Colonic mucosa (tissue), 4 donors: ENCODE data around the gene PTPRN2. TPM values are rescaled to one million over a fixed set of nuclear protein-coding genes. Genes with fewer than 3 reads are reported as not detected.
"Not testable (repeated sequence)": the region's sequence is repeated elsewhere in the genome, so short reads cannot be mapped to it uniquely, and the experiment has no call there.

Experiments
- DNase-seq: peaks from one replicate; pipeline ENCODE4 v3.0.0-alpha.2; 2020
- H3K27ac ChIP-seq: fragments of 200-600 bp; one replicate; pipeline ENCODE4 v1.8.0; 2021
- H3K27me3 ChIP-seq: fragments of 200-600 bp; one replicate; pipeline ENCODE4 v1.8.0; 2021
- H3K36me3 ChIP-seq: fragments of 200-600 bp; one replicate; pipeline ENCODE4 v1.8.0; 2021
- H3K4me1 ChIP-seq: fragments of 200-600 bp; one replicate; pipeline ENCODE4 v1.8.0; 2021; ENCODE audit warnings: mild to moderate bottlenecking
- H3K4me3 ChIP-seq: fragments of 200-600 bp; one replicate; pipeline ENCODE4 v1.8.0; 2021
- H3K9ac ChIP-seq, 2 donors: one replicate each; pipeline ENCODE4 v1.7.0; 2013; ENCODE audit warnings: control low read depth in 2 of 2, low read depth in 2 of 2, low read length in 2 of 2
- H3K9me3 ChIP-seq: fragments of 200-600 bp; one replicate; pipeline ENCODE4 v1.8.0; 2021
- intact Hi-C: fragments of 100-400 bp; cut with DNase I; formaldehyde crosslinking; loops from one replicate; pipeline ENCODE4 v1.14.1; 2022
- total RNA-seq, 2 donors: library from RNA; stranded (reverse); fragmentation: NEBNext Ultra II Directional in 1 of 2; extraction: Animal tissue kit (Norgen Biotek cat#: 25700) in 1 of 2; gene quantifications; one replicate each; pipeline ENCODE4 v1.2.1, GENCODE V29; 2021
- TF ChIP-seq, protein P1 (sequence below): fragments of 200-600 bp; IDR thresholded peaks from one replicate; pipeline ENCODE4 v1.8.0; 2022; ENCODE audit warnings: antibody characterized with exemption, mild to moderate bottlenecking
- donor health status: healthy.
- donor health status: DM: no; HTN: no; CAD: no.
- donor health status: DM: no; HTN: no; CAD: no.

The PTPRN2 gene
- total RNA-seq, 2 donors from 2014 or later = 14.7 to 21.6 TPM

DNA sequence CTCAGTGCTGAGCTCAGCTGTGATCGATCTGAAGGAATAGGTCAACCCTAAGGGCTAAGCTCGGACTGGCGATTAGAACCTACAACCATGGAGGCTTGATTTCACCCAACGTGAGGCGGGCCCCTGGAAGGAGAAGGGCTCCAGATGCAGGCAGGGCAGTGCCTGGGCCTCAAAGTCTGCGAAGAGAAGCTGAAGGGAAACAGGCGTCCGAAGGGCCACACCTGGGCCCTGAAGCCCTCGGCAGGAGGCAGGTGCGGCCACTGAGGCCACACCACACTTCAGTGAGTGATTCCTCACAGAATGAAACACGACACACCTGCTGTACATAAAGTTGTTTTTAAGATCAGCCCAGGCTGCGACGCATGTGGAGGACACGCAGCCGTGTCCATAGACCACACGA is 198.7 kb downstream of the PTPRN2 start:
- H3K9me3 ChIP-seq = no peaks in the 10 kb centered on the region
- intact Hi-C loops = no loop called here
- TF ChIP-seq, protein P1, sequence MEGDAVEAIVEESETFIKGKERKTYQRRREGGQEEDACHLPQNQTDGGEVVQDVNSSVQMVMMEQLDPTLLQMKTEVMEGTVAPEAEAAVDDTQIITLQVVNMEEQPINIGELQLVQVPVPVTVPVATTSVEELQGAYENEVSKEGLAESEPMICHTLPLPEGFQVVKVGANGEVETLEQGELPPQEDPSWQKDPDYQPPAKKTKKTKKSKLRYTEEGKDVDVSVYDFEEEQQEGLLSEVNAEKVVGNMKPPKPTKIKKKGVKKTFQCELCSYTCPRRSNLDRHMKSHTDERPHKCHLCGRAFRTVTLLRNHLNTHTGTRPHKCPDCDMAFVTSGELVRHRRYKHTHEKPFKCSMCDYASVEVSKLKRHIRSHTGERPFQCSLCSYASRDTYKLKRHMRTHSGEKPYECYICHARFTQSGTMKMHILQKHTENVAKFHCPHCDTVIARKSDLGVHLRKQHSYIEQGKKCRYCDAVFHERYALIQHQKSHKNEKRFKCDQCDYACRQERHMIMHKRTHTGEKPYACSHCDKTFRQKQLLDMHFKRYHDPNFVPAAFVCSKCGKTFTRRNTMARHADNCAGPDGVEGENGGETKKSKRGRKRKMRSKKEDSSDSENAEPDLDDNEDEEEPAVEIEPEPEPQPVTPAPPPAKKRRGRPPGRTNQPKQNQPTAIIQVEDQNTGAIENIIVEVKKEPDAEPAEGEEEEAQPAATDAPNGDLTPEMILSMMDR = no peak
- no peak overlapping the region for H3K4me3 ChIP-seq
- H3K4me1 ChIP-seq = no peaks in the 10 kb centered on the region
- H3K27ac ChIP-seq = no peak overlapping the region
- H3K27me3 ChIP-seq = no peaks in the 10 kb centered on the region
- H3K36me3 ChIP-seq = no peaks in the 10 kb centered on the region
- H3K9ac ChIP-seq = no peak overlapping the region
- no peak for DNase-seq

DNA sequence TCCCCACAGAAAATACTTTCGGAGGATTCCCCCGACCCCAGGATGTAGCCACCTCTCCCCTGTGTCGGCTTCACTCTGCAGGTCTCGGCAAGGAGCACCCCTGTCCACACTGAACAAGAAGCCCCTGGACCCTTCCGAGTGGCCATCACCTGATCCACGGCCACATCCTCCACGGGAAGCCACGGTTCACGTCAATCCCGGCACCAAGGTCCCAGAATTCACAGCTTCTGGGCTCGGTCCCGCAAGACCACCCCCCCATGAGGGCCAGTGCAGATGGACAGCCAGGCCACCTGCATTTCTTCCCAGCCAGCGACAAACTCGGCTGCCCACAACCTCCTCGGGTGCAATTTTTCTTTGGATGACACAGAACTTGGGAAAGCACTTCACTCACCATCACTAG is 199.6 kb downstream of the PTPRN2 start:
- Histone ChIP-seq H3K27me3 (no peaks in the 10 kb centered on the region), H3K9ac (no peak overlapping the region), H3K36me3 (no peaks in the 10 kb centered on the region), H3K9me3 (no peaks in the 10 kb centered on the region), H3K4me3 (no peak overlapping the region), H3K27ac (no peak overlapping the region), H3K4me1 (no peaks in the 10 kb centered on the region)
- intact Hi-C loops = no loop called here
- TF ChIP-seq, protein P1 = no peak
- DNase-seq = no peak

DNA sequence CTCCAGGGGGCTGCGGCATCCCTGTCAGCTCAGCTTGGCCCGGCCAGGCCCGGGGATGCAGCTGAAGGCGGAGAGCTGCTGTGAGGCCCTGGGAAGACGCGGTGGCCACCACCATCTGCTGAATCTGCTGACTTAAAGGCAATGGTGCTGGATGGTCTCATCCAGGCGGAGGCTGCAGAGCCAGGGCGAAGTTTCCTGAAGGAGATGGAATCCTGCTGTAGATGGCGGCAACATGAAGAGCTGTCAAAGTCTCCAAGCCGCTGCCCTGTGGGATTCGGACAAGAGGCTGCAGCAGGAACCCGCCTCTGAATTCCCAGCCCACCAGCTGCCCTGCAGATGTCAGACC is 200.1 kb downstream of the PTPRN2 start:
- Histone ChIP-seq H3K36me3 (no peaks in the 10 kb centered on the region), H3K27ac (no peak overlapping the region), H3K27me3 (no peaks in the 10 kb centered on the region), H3K4me1 (no peaks in the 10 kb centered on the region), H3K9me3 (no peaks in the 10 kb centered on the region), H3K4me3 (no peak overlapping the region), H3K9ac (no peak overlapping the region)
- DNase-seq = no peak
- intact Hi-C loops = no loop called here
- TF ChIP-seq, protein P1 = no peak

DNA sequence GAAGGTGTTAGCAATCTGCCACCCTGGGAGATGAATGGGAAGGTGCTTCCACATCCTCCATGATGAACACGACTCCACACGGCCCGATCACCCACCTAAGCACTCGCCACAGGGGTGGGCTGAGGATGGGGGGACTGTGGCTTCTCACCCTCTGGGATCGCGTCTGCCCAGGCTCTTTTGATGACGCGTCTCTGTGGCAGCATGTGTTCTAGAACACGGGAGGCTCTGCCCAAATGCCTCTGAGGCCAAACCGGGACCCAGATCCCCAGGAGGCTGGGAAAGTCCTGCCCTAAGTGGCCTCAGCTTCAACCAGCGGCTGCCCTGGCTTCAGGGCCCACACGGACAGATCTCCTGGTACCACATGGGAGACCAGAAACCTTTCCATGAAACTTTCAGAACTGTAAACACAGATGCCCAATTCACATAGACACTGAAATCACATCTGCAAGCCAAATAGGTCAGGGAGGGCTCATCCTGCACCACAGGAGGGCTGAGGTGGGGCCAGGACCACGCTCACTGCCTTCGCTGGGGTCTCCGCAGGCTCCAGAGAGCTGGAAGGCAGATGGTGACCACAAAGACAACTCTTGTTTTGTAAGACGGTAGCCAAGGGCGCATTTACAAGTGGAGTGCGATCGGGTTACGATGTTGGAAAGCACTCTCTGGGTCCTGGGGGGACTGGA is 200.6 kb downstream of the PTPRN2 start:
- Histone ChIP-seq H3K36me3 (no peaks in the 10 kb centered on the region), H3K27ac (no peak overlapping the region), H3K4me1 (no peaks in the 10 kb centered on the region), H3K9ac (no peak overlapping the region), H3K27me3 (no peaks in the 10 kb centered on the region), H3K4me3 (no peak overlapping the region), H3K9me3 (no peaks in the 10 kb centered on the region)
- intact Hi-C loops = no loop called here
- no peak for DNase-seq
- TF ChIP-seq, protein P1 = no peak

DNA sequence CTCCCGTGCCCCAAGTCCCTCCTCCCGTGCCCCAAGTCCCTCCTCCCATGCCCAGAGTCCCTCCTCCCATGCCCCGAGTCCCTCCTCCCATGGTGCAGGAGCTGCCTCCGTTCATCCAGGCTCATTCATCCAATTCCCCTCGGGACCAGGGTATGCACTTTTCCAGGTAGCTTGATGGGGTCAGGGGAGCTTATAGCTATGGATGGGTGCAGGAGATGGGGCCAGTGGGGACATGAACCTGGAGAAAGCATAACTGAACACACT is 201.3 kb downstream of the PTPRN2 start:
- intact Hi-C loops = no loop called here
- Histone ChIP-seq H3K4me1 (no peaks in the 10 kb centered on the region), H3K27ac (no peak overlapping the region), H3K9me3 (no peaks in the 10 kb centered on the region), H3K36me3 (no peaks in the 10 kb centered on the region), H3K4me3 (no peak overlapping the region), H3K9ac (no peak overlapping the region), H3K27me3 (no peaks in the 10 kb centered on the region)
- DNase-seq = no peak
- TF ChIP-seq, protein P1 = no peak

DNA sequence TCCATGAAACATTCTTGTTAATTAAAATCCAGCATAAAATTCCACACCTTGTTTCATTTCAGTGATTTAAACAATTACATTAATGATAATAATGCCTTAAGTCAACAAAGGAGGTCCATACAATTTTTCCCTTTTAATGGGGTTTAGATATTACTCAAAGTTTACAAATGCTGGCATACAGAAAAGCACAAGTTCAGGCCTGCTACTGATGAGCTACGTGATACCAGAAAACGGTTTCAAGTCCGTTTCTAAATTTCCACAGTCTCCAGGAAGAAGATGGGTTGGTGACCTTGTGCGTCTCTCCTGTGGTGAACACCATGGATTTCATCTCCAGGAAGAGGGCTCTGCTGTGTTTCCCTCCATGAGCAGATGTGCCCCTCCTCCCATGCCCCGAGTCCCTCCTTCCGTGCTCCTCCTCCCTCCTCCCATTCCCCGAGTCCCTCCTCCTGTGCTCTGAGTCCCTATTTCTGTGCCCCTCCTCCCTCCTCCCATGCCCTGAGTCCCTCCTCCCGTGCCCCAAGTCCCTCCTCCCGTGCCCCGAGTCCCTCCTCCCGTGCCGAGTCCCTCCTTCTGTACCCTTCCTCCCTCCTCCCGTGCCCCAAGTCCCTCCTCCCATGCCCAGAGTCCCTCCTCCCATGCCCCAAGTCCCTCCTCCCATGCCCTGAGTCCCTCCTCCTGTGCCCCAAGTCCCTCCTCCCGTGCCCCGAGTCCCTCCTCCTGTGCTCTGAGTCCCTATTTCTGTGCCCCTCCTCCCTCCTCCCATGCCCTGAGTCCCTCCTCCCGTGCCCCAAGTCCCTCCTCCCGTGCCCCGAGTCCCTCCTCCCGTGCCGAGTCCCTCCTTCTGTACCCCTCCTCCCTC is 201.9 kb downstream of the PTPRN2 start:
- H3K9ac ChIP-seq, intact Hi-C loops, H3K9me3 ChIP-seq, H3K27me3 ChIP-seq, H3K36me3 ChIP-seq, H3K4me3 ChIP-seq, DNase-seq, H3K27ac ChIP-seq, H3K4me1 ChIP-seq: not testable (repeated sequence)
